ENCODE results near the gene FARSA.

The FARSA gene

GRCh38 chr19:12888006-12888603 lies 45.4 kb downstream of the FARSA start:
- Histone ChIP-seq H3K36me3 (ENCODE audit: low read depth) (no peaks in the 10 kb centered on the region), H3K4me1 (ENCODE audit: insufficient read depth, poor library complexity, severe bottlenecking) (no peaks in the 10 kb centered on the region), H3K27ac (ENCODE audit: poor library complexity, severe bottlenecking) (no peak overlapping the region), H3K27me3 (ENCODE audit: insufficient read depth, poor library complexity, severe bottlenecking) (no peaks in the 10 kb centered on the region), H3K9me3 (ENCODE audit: severe bottlenecking) (peaks cover 11% of the 10 kb centered on the region), H3K4me3 (ENCODE audit: severe bottlenecking) (no peak overlapping the region)
- DNase-seq (ENCODE audit: low spot score) (no peak), ATAC-seq (ENCODE audit: low read depth) (no peak)
- no peak for TF ChIP-seq CTCF (IDR thresholded peaks at IDR 0.05; ENCODE audit: poor library complexity, severe bottlenecking)

- H3K9me3 ChIP-seq (ENCODE audit: severe bottlenecking), result peaks cover 11% of the 10 kb centered on the region
Observed at GRCh38 chr19:12886969-12887747, 46.4 kb downstream of the FARSA start, which contains the start of gene KLF1. Gene KLF1, minus strand, starts transcription at chr19:12887201. Its CDS starts 61 bp downstream, at chr19:12887140.

GRCh38 chr19:12886651-12886968 lies 46.9 kb downstream of the FARSA start:
- Histone ChIP-seq H3K9me3 (ENCODE audit: severe bottlenecking) (peaks cover 11% of the 10 kb centered on the region), H3K27ac (ENCODE audit: poor library complexity, severe bottlenecking) (no peak overlapping the region), H3K4me1 (ENCODE audit: insufficient read depth, poor library complexity, severe bottlenecking) (no peaks in the 10 kb centered on the region), H3K36me3 (ENCODE audit: low read depth) (no peaks in the 10 kb centered on the region), H3K27me3 (ENCODE audit: insufficient read depth, poor library complexity, severe bottlenecking) (no peaks in the 10 kb centered on the region), H3K4me3 (ENCODE audit: severe bottlenecking) (no peak overlapping the region)
- TF ChIP-seq CTCF (IDR thresholded peaks at IDR 0.05; ENCODE audit: poor library complexity, severe bottlenecking), result no peak
- DNase-seq (ENCODE audit: low spot score), result no peak
- ATAC-seq (ENCODE audit: low read depth), result no peak

More at GRCh38 chr19:12886969-12887747, 46.4 kb downstream of the FARSA start, which contains the start of gene KLF1:
- Histone ChIP-seq H3K27ac (ENCODE audit: poor library complexity, severe bottlenecking) (no peak within 1 kb of the TSS), H3K4me1 (ENCODE audit: insufficient read depth, poor library complexity, severe bottlenecking) (no peaks in the 10 kb centered on the region), H3K36me3 (ENCODE audit: low read depth) (no peaks in the 10 kb centered on the region), H3K4me3 (ENCODE audit: severe bottlenecking) (no peak within 1 kb of the TSS), H3K27me3 (ENCODE audit: insufficient read depth, poor library complexity, severe bottlenecking) (no peaks in the 10 kb centered on the region)
- DNase-seq (ENCODE audit: low spot score), result no peak
- no peak for ATAC-seq (ENCODE audit: low read depth)
- no peak for TF ChIP-seq CTCF (IDR thresholded peaks at IDR 0.05; ENCODE audit: poor library complexity, severe bottlenecking)

GRCh38 chr19:12885749-12886650 lies 47.5 kb downstream of the FARSA start:
- TF ChIP-seq CTCF (IDR thresholded peaks at IDR 0.05; ENCODE audit: poor library complexity, severe bottlenecking), result peak; percentile 43
- H3K27ac ChIP-seq (ENCODE audit: poor library complexity, severe bottlenecking), result no peak overlapping the region
- no peak for DNase-seq (ENCODE audit: low spot score)

More at GRCh38 chr19:12885749-12886650, 47.5 kb downstream of the FARSA start:
- H3K27me3 ChIP-seq (ENCODE audit: insufficient read depth, poor library complexity, severe bottlenecking), result no peaks in the 10 kb centered on the region
- peak overlapping the region; percentile 28 for H3K4me3 ChIP-seq (ENCODE audit: severe bottlenecking)
- H3K9me3 ChIP-seq (ENCODE audit: severe bottlenecking), result peaks cover 11% of the 10 kb centered on the region
- ATAC-seq (ENCODE audit: low read depth), result no peak
- no peaks in the 10 kb centered on the region for H3K4me1 ChIP-seq (ENCODE audit: insufficient read depth, poor library complexity, severe bottlenecking)
- no peaks in the 10 kb centered on the region for H3K36me3 ChIP-seq (ENCODE audit: low read depth)
